GM21423 (cell line): ENCODE results near the gene IQSEC1.
A peak's percentile ranks its signal among the peaks of the same experiment; 100 is the strongest.

ENCODE experiments used
- ATAC-seq: cut with Tn5 transposase; IDR thresholded peaks from one replicate; pipeline ENCODE4 v1.9.1; 2021; ENCODE audit warnings: mild to moderate bottlenecking, moderate library complexity; ENCODE audit not compliant: unreplicated experiment

The IQSEC1 gene

GRCh38 chr3:13018561-13019242 lies 54.5 kb downstream of the IQSEC1 start:
- ATAC-seq = no peak

GRCh38 chr3:13018043-13018451 lies 55.2 kb downstream of the IQSEC1 start:
- ATAC-seq = no peak

- ATAC-seq = no peak
These were observed 55.7 kb downstream of the IQSEC1 start for GRCh38 chr3:13017361-13018042.

GRCh38 chr3:13016721-13017255 lies 56.4 kb downstream of the IQSEC1 start:
- no peak for ATAC-seq

GRCh38 chr3:13016083-13016720 lies 57.0 kb downstream of the IQSEC1 start:
- ATAC-seq = peak; percentile 34

GRCh38 chr3:13015286-13016082 lies 57.7 kb downstream of the IQSEC1 start:
- ATAC-seq = peak; percentile 17

- ATAC-seq = no peak
These were observed 58.4 kb downstream of the IQSEC1 start for GRCh38 chr3:13014755-13015285.

GRCh38 chr3:13013994-13014754 lies 59.1 kb downstream of the IQSEC1 start:
- no peak for ATAC-seq

- ATAC-seq = no peak
These were observed 59.7 kb downstream of the IQSEC1 start for GRCh38 chr3:13013566-13013965.

- no peak for ATAC-seq
These were observed 60.1 kb downstream of the IQSEC1 start for GRCh38 chr3:13013151-13013561.

GRCh38 chr3:13012221-13012691 lies 61.0 kb downstream of the IQSEC1 start:
- peak; percentile 40 for ATAC-seq

- ATAC-seq = peak; percentile 42
These were observed 61.5 kb downstream of the IQSEC1 start for GRCh38 chr3:13011573-13012220.

- no peak for ATAC-seq
These were observed 62.3 kb downstream of the IQSEC1 start for GRCh38 chr3:13010780-13011572.

- no peak for ATAC-seq
These were observed 63.3 kb downstream of the IQSEC1 start for GRCh38 chr3:13009946-13010315.

- no peak for ATAC-seq
These were observed 63.9 kb downstream of the IQSEC1 start for GRCh38 chr3:13009132-13009945.

- ATAC-seq = no peak
These were observed 64.9 kb downstream of the IQSEC1 start for GRCh38 chr3:13008155-13008995.
